NT2/D1 (cell line): ENCODE results near the gene NFYB.

Experiments
- SUZ12 ChIP-seq: IDR thresholded peaks from 2 replicates; pipeline ENCODE4 v1.6.1; 2011; ENCODE audit not compliant: insufficient read length, insufficient read depth; ENCODE audit errors: extremely low read depth
- YY1 ChIP-seq: IDR thresholded peaks from 2 replicates; pipeline ENCODE4 v1.6.1; 2011; ENCODE audit not compliant: insufficient read length, insufficient read depth
- ZNF274 ChIP-seq: IDR thresholded peaks from 2 replicates; pipeline ENCODE4 v1.6.1; 2011; ENCODE audit warnings: mild to moderate bottlenecking, low read depth, low read length

DNA sequence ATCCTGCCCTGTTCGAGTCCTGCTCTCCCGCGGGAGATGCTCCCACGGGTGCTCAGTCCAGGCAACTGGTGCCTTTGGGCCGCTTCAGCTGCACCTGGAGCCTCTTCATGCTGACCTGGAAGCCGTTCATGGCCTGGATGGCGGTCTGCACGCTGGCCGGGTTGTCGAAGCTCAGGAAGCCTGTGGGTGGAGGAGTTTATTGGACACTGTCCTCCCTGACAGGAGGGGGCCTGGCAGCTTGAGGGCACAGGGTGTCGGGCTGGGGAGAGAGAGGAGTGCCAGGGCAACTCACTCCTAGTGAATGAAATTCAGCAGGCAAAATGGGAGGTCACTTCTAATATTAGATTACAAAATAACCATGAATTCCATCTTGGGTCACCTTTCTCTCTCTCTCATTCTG is 9.3 kb upstream of the NFYB start:
- TF ChIP-seq SUZ12: no peak
- no peak for TF ChIP-seq YY1
- no peak for TF ChIP-seq ZNF274
